Measurements from ENCODE around the gene CLN6. TPM values are rescaled to one million over a fixed set of nuclear protein-coding genes. Genes with fewer than 3 reads are reported as not detected.
A peak's percentile ranks its signal among the peaks of the same experiment; 100 is the strongest.

The CLN6 gene
- total RNA-seq, 4 donors from 2014 or later: 13.2 to 30.8 (median 24.4) TPM

DNA sequence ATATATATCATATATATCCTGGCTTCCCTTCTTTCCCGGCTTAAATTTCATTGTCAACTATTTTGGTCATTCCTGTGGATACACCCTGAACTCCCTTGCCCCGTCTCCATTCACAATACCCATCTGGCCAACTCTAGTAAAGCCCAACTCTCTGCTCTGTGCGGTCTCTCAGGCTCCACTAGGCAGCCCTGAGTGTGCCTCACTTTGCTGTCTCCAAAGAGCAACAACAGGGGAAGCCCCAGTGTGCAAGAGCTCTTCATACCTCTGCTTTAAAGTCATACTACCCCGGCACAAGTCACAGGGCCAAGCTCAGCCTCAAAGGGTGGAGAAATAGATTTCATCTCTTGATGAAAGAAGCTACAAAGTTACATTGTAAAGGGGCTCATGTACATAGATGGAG, 29.2 kb upstream of the CLN6 start:
- no peaks in the 10 kb centered on the region for H3K36me3 ChIP-seq
- H3K4me1 ChIP-seq: peaks cover 3 to 32% (median 12%) of the 10 kb centered on the region in 3 donors
- DNase-seq: no peak
- no peaks in the 10 kb centered on the region for H3K9me3 ChIP-seq
- WGBS, 2 donors: 55 to 57% methylated on average over 4 of the region's 4 CpGs
- H3K27ac ChIP-seq: peak overlapping the region in 2 of 4 donors; percentile 42 to 58
- no peak overlapping the region for H3K4me3 ChIP-seq
- intact Hi-C loops (cut with DNase I): loop anchor here (10.0 kb wide), 1 partner anchor 126 kb away; no protein-coding TSS in a partner anchor
- TF ChIP-seq, protein P1, sequence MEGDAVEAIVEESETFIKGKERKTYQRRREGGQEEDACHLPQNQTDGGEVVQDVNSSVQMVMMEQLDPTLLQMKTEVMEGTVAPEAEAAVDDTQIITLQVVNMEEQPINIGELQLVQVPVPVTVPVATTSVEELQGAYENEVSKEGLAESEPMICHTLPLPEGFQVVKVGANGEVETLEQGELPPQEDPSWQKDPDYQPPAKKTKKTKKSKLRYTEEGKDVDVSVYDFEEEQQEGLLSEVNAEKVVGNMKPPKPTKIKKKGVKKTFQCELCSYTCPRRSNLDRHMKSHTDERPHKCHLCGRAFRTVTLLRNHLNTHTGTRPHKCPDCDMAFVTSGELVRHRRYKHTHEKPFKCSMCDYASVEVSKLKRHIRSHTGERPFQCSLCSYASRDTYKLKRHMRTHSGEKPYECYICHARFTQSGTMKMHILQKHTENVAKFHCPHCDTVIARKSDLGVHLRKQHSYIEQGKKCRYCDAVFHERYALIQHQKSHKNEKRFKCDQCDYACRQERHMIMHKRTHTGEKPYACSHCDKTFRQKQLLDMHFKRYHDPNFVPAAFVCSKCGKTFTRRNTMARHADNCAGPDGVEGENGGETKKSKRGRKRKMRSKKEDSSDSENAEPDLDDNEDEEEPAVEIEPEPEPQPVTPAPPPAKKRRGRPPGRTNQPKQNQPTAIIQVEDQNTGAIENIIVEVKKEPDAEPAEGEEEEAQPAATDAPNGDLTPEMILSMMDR (IDR thresholded peaks at IDR 0.05): no peak
- TF ChIP-seq POLR2A (IDR thresholded peaks at IDR 0.05): no peak
- H3K27me3 ChIP-seq: no peaks in the 10 kb centered on the region

GRCh38 chr15:68256675-68257450, 27.3 kb upstream of the CLN6 start:
- Histone ChIP-seq H3K36me3 (no peaks in the 10 kb centered on the region), H3K27ac (peak overlapping the region; percentile 93 to 96 (median 94)), H3K4me1 (peaks cover 3 to 41% (median 14%) of the 10 kb centered on the region in 3 donors), H3K27me3 (no peaks in the 10 kb centered on the region), H3K4me3 (peak overlapping the region; percentile 52 to 66 (median 58)), H3K9me3 (no peaks in the 10 kb centered on the region)
- DNase-seq: no peak
- intact Hi-C loops (cut with DNase I): loop anchor here (10.0 kb wide), 1 partner anchor 128 kb away; no protein-coding TSS in a partner anchor
- 0 to 16% methylated on average over 7 to 9 of the region's 57 CpGs for WGBS, 2 donors
- peak in 1 of 4 donors; percentile 85 for TF ChIP-seq POLR2A (IDR thresholded peaks at IDR 0.05)
- TF ChIP-seq, protein P1 (IDR thresholded peaks at IDR 0.05): peak in 1 of 6 experiments; percentile 14

DNA sequence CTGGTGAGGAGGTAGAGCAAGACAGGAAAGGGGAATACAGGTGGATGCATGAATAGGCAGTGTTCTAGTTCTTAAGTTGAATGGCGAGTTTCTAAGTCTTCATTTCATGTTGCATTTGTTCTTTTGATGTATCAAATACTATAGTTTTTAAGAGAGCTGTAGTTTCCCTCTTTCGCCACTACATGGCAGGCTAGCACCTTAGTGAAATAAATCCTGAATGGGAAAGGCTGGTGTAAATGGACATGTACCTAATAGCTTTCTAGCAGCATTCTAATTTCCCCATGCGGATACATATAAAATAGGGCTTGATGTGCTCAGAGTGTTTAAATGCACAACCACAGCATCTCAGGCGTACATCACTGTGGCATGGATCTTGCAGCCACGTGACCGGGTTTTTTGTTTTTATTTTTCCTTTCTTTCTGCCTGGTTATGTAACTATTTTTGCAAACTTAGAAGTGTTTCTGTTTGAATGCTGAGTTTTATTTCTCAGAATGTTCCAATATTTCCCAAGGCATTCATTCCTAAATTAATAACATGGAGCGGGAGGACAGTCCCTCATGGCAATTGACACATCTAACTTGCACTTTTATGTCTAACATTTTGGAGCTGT, 23.5 kb upstream of the CLN6 start:
- Histone ChIP-seq H3K27ac (no peak overlapping the region), H3K9me3 (no peaks in the 10 kb centered on the region), H3K4me1 (peaks cover 0 to 31% (median 14%) of the 10 kb centered on the region in 3 donors), H3K27me3 (no peaks in the 10 kb centered on the region), H3K36me3 (no peaks in the 10 kb centered on the region), H3K4me3 (no peak overlapping the region)
- DNase-seq: no peak
- 12 to 14% methylated on average over 7 of the region's 7 CpGs for WGBS, 2 donors
- intact Hi-C loops (cut with DNase I): loop anchor here (5.0 to 10.0 kb wide), 2 partner anchors 54 to 132 kb away; no protein-coding TSS in a partner anchor
- TF ChIP-seq, protein P1 (IDR thresholded peaks at IDR 0.05): peak; percentile 68 to 94 (median 90)
- no peak for TF ChIP-seq POLR2A (IDR thresholded peaks at IDR 0.05)

GRCh38 chr15:68249058-68249713, 19.7 kb upstream of the CLN6 start:
- 52 to 58% methylated on average over 3 of the region's 3 CpGs for WGBS, 2 donors
- Histone ChIP-seq H3K4me3 (no peak overlapping the region), H3K36me3 (no peaks in the 10 kb centered on the region), H3K4me1 (peaks cover 0 to 9% (median 3%) of the 10 kb centered on the region in 3 donors), H3K27ac (no peak overlapping the region), H3K27me3 (no peaks in the 10 kb centered on the region), H3K9me3 (peaks cover 0 to 5% (median 0%) of the 10 kb centered on the region in 3 donors)
- TF ChIP-seq POLR2A (IDR thresholded peaks at IDR 0.05): no peak
- TF ChIP-seq, protein P1 (IDR thresholded peaks at IDR 0.05): no peak
- DNase-seq: no peak
- intact Hi-C loops (cut with DNase I): no loop called here

Data from esophagus squamous epithelium (tissue), 5 donors.